HepG2 (cell line): ENCODE measurements around the gene ZNF669.

ENCODE experiments used
- ZNF232 ChIP-seq: sonication (generic); formaldehyde crosslinking; IDR thresholded peaks from 2 replicates; pipeline ENCODE4 v1.4.0; 2020; ENCODE audit warnings: missing genetic modification reagents, borderline replicate concordance
- ZNF292 ChIP-seq: sonication (generic); formaldehyde crosslinking; IDR thresholded peaks from 2 replicates; pipeline ENCODE4 v1.8.1; 2022; ENCODE audit warnings: mild to moderate bottlenecking, low read depth, missing genetic modification reagents, borderline replicate concordance

DNA sequence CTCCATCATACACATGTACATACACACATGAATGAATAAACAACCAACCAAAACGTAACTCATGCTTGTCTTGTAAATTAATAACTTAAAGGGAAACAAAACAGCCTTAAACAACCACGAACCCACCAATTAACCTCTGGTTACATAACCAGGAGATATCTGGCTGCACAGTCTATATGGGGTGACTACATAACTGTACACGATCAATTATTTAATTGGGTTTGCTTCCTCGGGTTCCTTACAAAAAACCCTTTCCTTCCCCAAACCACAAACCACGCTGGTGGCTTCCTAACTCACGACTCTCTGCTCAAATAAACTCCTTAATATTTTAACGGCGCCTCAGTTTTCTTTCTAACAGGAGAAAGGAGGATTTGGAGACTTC is 26.3 kb downstream of the ZNF669 start:
- no peak for TF ChIP-seq ZNF292 (CRISPR knock-in tag)
- no peak for TF ChIP-seq ZNF232
